ENCODE measurements around the gene FOCAD.

Gene FOCAD

DNA sequence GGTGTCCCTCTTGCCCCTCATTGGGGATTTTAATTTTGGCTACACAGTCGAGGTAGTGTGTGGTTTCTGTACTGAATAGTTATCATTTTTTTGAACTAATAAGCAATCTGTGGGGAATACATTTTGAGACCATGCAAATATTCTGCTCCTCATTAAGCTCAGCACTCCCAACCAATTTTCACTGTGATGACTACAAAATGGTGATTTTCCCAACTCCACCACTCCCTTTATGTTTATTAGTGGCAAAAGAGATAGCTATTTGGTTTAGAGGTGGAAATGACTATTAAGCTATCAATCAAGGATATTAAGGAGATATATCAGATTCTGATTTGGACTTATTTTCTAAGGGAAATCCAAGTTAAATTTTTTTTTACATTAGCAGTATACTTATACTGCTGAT is 62.9 kb downstream of the FOCAD start:
- Histone ChIP-seq H3K23ac (ENCODE audit: low read depth, low read length, poor library complexity) (no peak overlapping the region), H4K91ac (ENCODE audit: low read depth, low read length, poor library complexity) (no peak overlapping the region), H3K27me3 (ENCODE audit: control insufficient read depth in 3 of 3, insufficient read depth in 3 of 3, low read depth in 1 of 3, low read length in 3 of 3) (no peaks in the 10 kb centered on the region), H3K9ac (ENCODE audit: low read depth, low read length, poor library complexity) (no peak overlapping the region), H3K79me1 (ENCODE audit: low read depth, low read length) (no peaks in the 10 kb centered on the region), H3K9me3 (replicated peaks in 1 of 2; ENCODE audit: control insufficient read depth in 2 of 2, insufficient read depth in 1 of 2, low read depth in 1 of 2, low read length in 2 of 2) (no peaks in the 10 kb centered on the region), H3K27ac (replicated peaks; ENCODE audit: low read length) (no peak overlapping the region), H3K4ac (ENCODE audit: low read length) (no peak overlapping the region), H3K4me2 (ENCODE audit: insufficient read depth, low read length, poor library complexity, severe bottlenecking) (no peak overlapping the region), H3K4me1 (ENCODE audit: control insufficient read depth in 2 of 2, insufficient read depth in 1 of 2, low read depth in 1 of 2, low read length in 2 of 2) (peaks cover 0 to 9% of the 10 kb centered on the region in 2 donors), H2AK5ac (ENCODE audit: low read depth, low read length) (no peak overlapping the region), H2BK5ac (ENCODE audit: low read length) (no peak overlapping the region), H3K36me3 (replicated peaks in 1 of 2; ENCODE audit: control insufficient read depth in 2 of 2, insufficient read depth in 2 of 2, low read length in 2 of 2) (peaks cover 0 to 9% of the 10 kb centered on the region in 2 donors), H2BK120ac (ENCODE audit: low read depth, low read length) (no peak overlapping the region), H2AFZ (ENCODE audit: low read length) (no peak overlapping the region), H2BK15ac (ENCODE audit: low read length) (no peak overlapping the region), H3K14ac (ENCODE audit: low read length) (no peak overlapping the region), H3K4me3 (ENCODE audit: low read length in 2 of 2) (no peak overlapping the region), H4K8ac (ENCODE audit: low read depth, low read length) (no peak overlapping the region), H3K18ac (ENCODE audit: low read length) (no peak overlapping the region), H2BK12ac (ENCODE audit: low read length) (no peak overlapping the region)
- DNase-seq (ENCODE audit: low spot score) = no peak
- WGBS, 2 donors (ENCODE audit: extremely low coverage in 2 of 2, insufficient read length in 2 of 2, insufficient replicate concordance in 1 of 2) = no CpG with 5 or more reads among the region's 1 CpG

GRCh38 chr9:20749496-20750198 is 65.6 kb downstream of the FOCAD start:
- Histone ChIP-seq H3K4me3 (ENCODE audit: low read length in 2 of 2) (no peak overlapping the region), H4K91ac (ENCODE audit: low read depth, low read length, poor library complexity) (no peak overlapping the region), H3K4me1 (ENCODE audit: control insufficient read depth in 2 of 2, insufficient read depth in 1 of 2, low read depth in 1 of 2, low read length in 2 of 2) (peaks cover 0 to 9% of the 10 kb centered on the region in 2 donors)

DNA sequence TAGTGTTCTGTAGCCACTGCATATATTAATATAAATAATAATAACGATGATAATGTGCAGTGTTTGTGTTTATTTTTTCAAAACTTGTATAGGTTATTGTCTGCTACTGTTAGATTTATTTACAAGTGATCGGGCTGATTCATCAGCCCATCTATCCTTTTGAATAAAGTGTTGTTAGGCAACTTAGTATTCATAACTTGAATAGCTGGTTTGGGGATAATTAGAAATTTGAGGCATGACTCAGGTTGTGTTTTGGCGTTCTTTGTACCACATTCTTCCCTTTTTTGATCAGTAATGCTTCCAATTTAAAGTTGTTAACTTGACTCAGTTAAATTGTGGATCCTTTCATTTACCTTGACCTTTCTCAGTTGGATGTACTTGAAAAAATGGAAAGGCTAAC is 69.7 kb downstream of the FOCAD start:
- Histone ChIP-seq H3K14ac (ENCODE audit: low read length) (no peak overlapping the region), H3K4me2 (ENCODE audit: insufficient read depth, low read length, poor library complexity, severe bottlenecking) (no peak overlapping the region), H2BK5ac (ENCODE audit: low read length) (no peak overlapping the region), H3K79me1 (ENCODE audit: low read depth, low read length) (no peaks in the 10 kb centered on the region), H2BK12ac (ENCODE audit: low read length) (no peak overlapping the region), H3K9ac (ENCODE audit: low read depth, low read length, poor library complexity) (no peak overlapping the region), H3K4me1 (ENCODE audit: control insufficient read depth in 2 of 2, insufficient read depth in 1 of 2, low read depth in 1 of 2, low read length in 2 of 2) (peaks cover 0 to 9% of the 10 kb centered on the region in 2 donors), H3K18ac (ENCODE audit: low read length) (no peak overlapping the region), H3K36me3 (replicated peaks in 1 of 2; ENCODE audit: control insufficient read depth in 2 of 2, insufficient read depth in 2 of 2, low read length in 2 of 2) (peaks cover 0 to 11% of the 10 kb centered on the region in 2 donors), H2AK5ac (ENCODE audit: low read depth, low read length) (no peak overlapping the region), H2AFZ (ENCODE audit: low read length) (no peak overlapping the region), H3K27me3 (ENCODE audit: control insufficient read depth in 3 of 3, insufficient read depth in 3 of 3, low read depth in 1 of 3, low read length in 3 of 3) (no peaks in the 10 kb centered on the region), H3K23ac (ENCODE audit: low read depth, low read length, poor library complexity) (no peak overlapping the region), H3K4me3 (ENCODE audit: low read length in 2 of 2) (no peak overlapping the region), H4K91ac (ENCODE audit: low read depth, low read length, poor library complexity) (no peak overlapping the region), H3K4ac (ENCODE audit: low read length) (no peak overlapping the region), H2BK120ac (ENCODE audit: low read depth, low read length) (no peak overlapping the region), H3K27ac (replicated peaks; ENCODE audit: low read length) (no peak overlapping the region), H3K9me3 (replicated peaks in 1 of 2; ENCODE audit: control insufficient read depth in 2 of 2, insufficient read depth in 1 of 2, low read depth in 1 of 2, low read length in 2 of 2) (no peaks in the 10 kb centered on the region), H4K8ac (ENCODE audit: low read depth, low read length) (no peak overlapping the region), H2BK15ac (ENCODE audit: low read length) (no peak overlapping the region)
- no peak for DNase-seq (ENCODE audit: low spot score)
- WGBS, 2 donors (ENCODE audit: extremely low coverage in 2 of 2, insufficient read length in 2 of 2, insufficient replicate concordance in 1 of 2) = no CpG with 5 or more reads among the region's 3 CpGs

More at GRCh38 chr9:20749496-20750198, 65.6 kb downstream of the FOCAD start:
- Histone ChIP-seq H3K27me3 (ENCODE audit: control insufficient read depth in 3 of 3, insufficient read depth in 3 of 3, low read depth in 1 of 3, low read length in 3 of 3) (no peaks in the 10 kb centered on the region), H3K4me2 (ENCODE audit: insufficient read depth, low read length, poor library complexity, severe bottlenecking) (no peak overlapping the region), H4K8ac (ENCODE audit: low read depth, low read length) (no peak overlapping the region), H2BK120ac (ENCODE audit: low read depth, low read length) (no peak overlapping the region), H3K18ac (ENCODE audit: low read length) (no peak overlapping the region), H3K14ac (ENCODE audit: low read length) (no peak overlapping the region), H3K9me3 (replicated peaks in 1 of 2; ENCODE audit: control insufficient read depth in 2 of 2, insufficient read depth in 1 of 2, low read depth in 1 of 2, low read length in 2 of 2) (no peaks in the 10 kb centered on the region), H2BK15ac (ENCODE audit: low read length) (no peak overlapping the region), H3K79me1 (ENCODE audit: low read depth, low read length) (no peaks in the 10 kb centered on the region), H2AK5ac (ENCODE audit: low read depth, low read length) (no peak overlapping the region), H3K23ac (ENCODE audit: low read depth, low read length, poor library complexity) (no peak overlapping the region), H2BK12ac (ENCODE audit: low read length) (no peak overlapping the region), H2AFZ (ENCODE audit: low read length) (no peak overlapping the region), H3K36me3 (replicated peaks in 1 of 2; ENCODE audit: control insufficient read depth in 2 of 2, insufficient read depth in 2 of 2, low read length in 2 of 2) (no peaks in the 10 kb centered on the region), H3K27ac (replicated peaks; ENCODE audit: low read length) (no peak overlapping the region), H3K9ac (ENCODE audit: low read depth, low read length, poor library complexity) (no peak overlapping the region), H3K4ac (ENCODE audit: low read length) (no peak overlapping the region), H2BK5ac (ENCODE audit: low read length) (no peak overlapping the region)
- no CpG with 5 or more reads among the region's 1 CpG for WGBS, 2 donors (ENCODE audit: extremely low coverage in 2 of 2, insufficient read length in 2 of 2, insufficient replicate concordance in 1 of 2)
- DNase-seq (ENCODE audit: low spot score) = no peak

DNA sequence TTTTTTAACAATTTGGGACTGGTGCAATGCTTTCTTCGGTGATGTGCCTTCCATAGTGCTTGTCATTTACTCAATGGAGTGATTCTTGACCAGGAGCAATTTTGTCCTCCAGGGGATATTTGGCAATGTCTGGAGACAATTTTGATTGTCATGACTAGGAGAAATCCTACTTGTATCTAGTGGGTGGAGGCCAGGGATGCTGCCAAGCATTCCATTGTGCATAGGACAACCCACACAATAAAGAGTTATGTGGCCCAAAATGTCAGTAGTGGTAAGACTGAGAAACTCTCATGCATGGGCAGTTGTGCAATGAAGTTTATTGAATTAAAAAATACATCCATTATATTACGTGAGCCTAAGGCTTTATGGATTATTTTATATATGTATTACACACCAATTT is 70.5 kb downstream of the FOCAD start:
- Histone ChIP-seq H3K4me2 (ENCODE audit: insufficient read depth, low read length, poor library complexity, severe bottlenecking) (no peak overlapping the region), H4K8ac (ENCODE audit: low read depth, low read length) (no peak overlapping the region), H2AK5ac (ENCODE audit: low read depth, low read length) (no peak overlapping the region), H2AFZ (ENCODE audit: low read length) (no peak overlapping the region), H3K27me3 (ENCODE audit: control insufficient read depth in 3 of 3, insufficient read depth in 3 of 3, low read depth in 1 of 3, low read length in 3 of 3) (no peaks in the 10 kb centered on the region), H2BK120ac (ENCODE audit: low read depth, low read length) (no peak overlapping the region), H3K4ac (ENCODE audit: low read length) (no peak overlapping the region), H2BK15ac (ENCODE audit: low read length) (no peak overlapping the region), H3K36me3 (replicated peaks in 1 of 2; ENCODE audit: control insufficient read depth in 2 of 2, insufficient read depth in 2 of 2, low read length in 2 of 2) (peaks cover 0 to 12% of the 10 kb centered on the region in 2 donors), H3K9me3 (replicated peaks in 1 of 2; ENCODE audit: control insufficient read depth in 2 of 2, insufficient read depth in 1 of 2, low read depth in 1 of 2, low read length in 2 of 2) (no peaks in the 10 kb centered on the region), H2BK5ac (ENCODE audit: low read length) (no peak overlapping the region), H3K79me1 (ENCODE audit: low read depth, low read length) (no peaks in the 10 kb centered on the region), H3K18ac (ENCODE audit: low read length) (no peak overlapping the region), H3K27ac (replicated peaks; ENCODE audit: low read length) (no peak overlapping the region), H3K14ac (ENCODE audit: low read length) (no peak overlapping the region), H3K4me3 (ENCODE audit: low read length in 2 of 2) (no peak overlapping the region), H4K91ac (ENCODE audit: low read depth, low read length, poor library complexity) (no peak overlapping the region), H3K4me1 (ENCODE audit: control insufficient read depth in 2 of 2, insufficient read depth in 1 of 2, low read depth in 1 of 2, low read length in 2 of 2) (peaks cover 0 to 3% of the 10 kb centered on the region in 2 donors), H3K9ac (ENCODE audit: low read depth, low read length, poor library complexity) (no peak overlapping the region), H3K23ac (ENCODE audit: low read depth, low read length, poor library complexity) (no peak overlapping the region), H2BK12ac (ENCODE audit: low read length) (no peak overlapping the region)
- DNase-seq (ENCODE audit: low spot score) = no peak
- no CpG with 5 or more reads among the region's 2 CpGs for WGBS, 2 donors (ENCODE audit: extremely low coverage in 2 of 2, insufficient read length in 2 of 2, insufficient replicate concordance in 1 of 2)

All from neuronal stem cell (in vitro differentiated cells).